C4-2B (cell line): ENCODE data around the gene PLEKHA8.
"Not testable (repeated sequence)": the region's sequence is repeated elsewhere in the genome, so short reads cannot be mapped to it uniquely, and the experiment has no call there.

Experiments used
- H3K27ac ChIP-seq: fragments of 450-650 bp; 2 replicates; pipeline ENCODE4 v1.5.1; 2017
- ZFX ChIP-seq: fragments of 450-650 bp; IDR thresholded peaks from 2 replicates; pipeline ENCODE4 v1.6.1; 2017
- TF ChIP-seq, protein P1 (sequence below): fragments of 450-650 bp; conservative IDR thresholded peaks from 2 replicates; pipeline ENCODE4 v1.5.1; 2017; ENCODE audit warnings: mild to moderate bottlenecking

The PLEKHA8 gene

DNA sequence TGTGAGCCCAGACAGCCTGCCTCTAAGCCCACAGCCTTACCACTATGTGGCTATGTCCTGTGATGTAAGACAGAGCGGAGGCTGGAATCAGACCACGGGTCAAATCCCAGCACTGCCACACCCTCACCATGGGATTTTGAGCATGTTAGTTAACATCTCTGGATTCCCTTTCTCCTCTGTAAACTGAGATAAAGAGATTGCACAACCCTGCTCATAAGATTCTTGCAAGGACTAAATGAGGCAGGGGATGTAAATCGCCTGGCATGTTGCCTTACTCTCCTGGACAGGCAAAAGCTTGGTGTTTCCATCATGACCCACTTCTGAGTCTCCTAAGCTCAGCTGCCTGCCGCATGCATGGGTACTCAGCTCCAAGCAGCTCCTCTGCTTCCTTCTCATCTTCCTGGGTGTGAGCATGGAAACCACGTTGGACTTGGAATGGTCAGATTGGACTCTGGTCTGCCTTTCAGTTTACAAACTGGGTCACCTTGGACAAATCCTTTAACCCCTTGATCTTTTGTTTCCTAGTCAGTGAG, 65.3 kb downstream of the PLEKHA8 start:
- no peak for TF ChIP-seq ZFX
- TF ChIP-seq, protein P1, sequence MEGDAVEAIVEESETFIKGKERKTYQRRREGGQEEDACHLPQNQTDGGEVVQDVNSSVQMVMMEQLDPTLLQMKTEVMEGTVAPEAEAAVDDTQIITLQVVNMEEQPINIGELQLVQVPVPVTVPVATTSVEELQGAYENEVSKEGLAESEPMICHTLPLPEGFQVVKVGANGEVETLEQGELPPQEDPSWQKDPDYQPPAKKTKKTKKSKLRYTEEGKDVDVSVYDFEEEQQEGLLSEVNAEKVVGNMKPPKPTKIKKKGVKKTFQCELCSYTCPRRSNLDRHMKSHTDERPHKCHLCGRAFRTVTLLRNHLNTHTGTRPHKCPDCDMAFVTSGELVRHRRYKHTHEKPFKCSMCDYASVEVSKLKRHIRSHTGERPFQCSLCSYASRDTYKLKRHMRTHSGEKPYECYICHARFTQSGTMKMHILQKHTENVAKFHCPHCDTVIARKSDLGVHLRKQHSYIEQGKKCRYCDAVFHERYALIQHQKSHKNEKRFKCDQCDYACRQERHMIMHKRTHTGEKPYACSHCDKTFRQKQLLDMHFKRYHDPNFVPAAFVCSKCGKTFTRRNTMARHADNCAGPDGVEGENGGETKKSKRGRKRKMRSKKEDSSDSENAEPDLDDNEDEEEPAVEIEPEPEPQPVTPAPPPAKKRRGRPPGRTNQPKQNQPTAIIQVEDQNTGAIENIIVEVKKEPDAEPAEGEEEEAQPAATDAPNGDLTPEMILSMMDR = no peak
- H3K27ac ChIP-seq = no peak overlapping the region

DNA sequence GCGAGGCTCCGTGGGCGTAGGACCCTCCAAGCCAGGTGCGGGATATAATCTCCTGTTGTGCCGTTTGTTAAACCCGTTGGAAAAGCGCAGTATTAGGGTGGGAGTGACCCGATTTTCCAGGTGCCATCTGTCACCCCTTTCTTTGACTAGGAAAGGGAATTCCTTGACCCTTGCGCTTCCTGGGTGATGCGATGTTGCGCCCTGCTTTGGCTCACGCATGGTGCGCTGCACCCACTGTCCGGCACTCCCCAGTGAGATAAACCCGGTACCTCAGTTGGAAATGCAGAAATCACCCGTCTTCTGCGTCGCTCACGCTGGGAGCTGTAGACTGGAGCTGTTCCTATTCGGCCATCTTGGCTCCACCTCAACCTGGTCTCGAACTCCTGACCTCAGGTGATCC, 70.4 kb downstream of the PLEKHA8 start:
- H3K27ac ChIP-seq = not testable (repeated sequence)

GRCh38 chr7:30102281-30102680, 74.1 kb downstream of the PLEKHA8 start:
- H3K27ac ChIP-seq = peak overlapping the region; percentile 84
- TF ChIP-seq, protein P1 = no peak
- TF ChIP-seq ZFX = no peak

GRCh38 chr7:30104157-30104556, 75.9 kb downstream of the PLEKHA8 start:
- no peak overlapping the region for H3K27ac ChIP-seq
- TF ChIP-seq, protein P1 = no peak
- no peak for TF ChIP-seq ZFX

GRCh38 chr7:30112103-30112713, 84.0 kb downstream of the PLEKHA8 start:
- TF ChIP-seq, protein P1 = no peak
- TF ChIP-seq ZFX = no peak
- no peak overlapping the region for H3K27ac ChIP-seq

DNA sequence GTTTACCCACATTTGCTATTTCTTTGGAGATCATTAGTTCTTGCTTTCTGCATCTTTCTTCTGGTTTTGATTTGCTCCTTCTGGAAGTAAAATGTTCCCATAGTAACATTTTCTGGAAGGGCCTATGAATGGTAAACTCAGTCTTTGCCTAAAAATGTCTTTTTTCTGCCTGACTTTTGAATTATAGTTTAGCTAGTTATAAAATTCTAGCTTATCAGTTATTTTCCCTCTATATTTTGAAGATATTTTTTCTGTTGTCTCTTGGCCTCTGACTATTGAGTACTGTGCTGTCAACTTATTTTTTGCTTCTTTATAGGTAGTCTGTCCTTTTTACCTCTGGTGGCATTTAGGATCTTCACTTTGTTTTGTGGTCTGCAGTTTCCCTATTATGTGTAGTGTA, 84.9 kb downstream of the PLEKHA8 start:
- TF ChIP-seq, protein P1 = no peak
- no peak for TF ChIP-seq ZFX
- H3K27ac ChIP-seq = no peak overlapping the region

DNA sequence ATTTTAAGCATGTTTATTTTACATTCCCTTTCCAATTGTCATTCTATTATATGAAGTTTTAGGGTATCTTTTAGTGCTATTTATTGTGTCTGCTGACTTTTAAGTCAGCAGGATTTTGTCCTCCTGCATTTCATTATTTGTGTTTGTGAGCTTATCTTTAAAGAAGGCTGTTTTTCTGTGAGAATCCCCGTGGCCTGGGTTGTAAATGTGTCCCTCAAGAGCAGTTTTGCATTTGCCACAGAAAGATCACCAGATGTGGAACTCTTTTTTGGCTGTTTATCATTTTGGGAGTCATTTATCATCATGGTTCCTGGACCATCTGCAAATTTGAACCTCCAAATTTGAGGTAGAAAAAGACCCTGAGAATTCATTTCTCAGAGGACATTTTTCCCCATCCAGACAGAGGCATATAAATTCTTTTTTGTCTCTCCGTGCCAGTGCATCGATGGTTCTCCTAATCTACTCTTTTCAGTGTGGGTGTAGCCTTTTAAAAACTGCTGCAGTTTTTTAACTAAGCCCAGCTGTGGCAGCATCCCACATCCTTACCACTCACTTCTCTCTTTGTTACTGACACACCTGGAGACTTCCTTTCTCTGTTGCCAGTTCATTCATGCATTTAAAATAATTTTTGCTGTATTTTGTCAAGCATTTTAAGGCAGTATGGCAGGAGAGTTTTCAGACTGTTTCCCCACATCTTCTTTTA, 86.5 kb downstream of the PLEKHA8 start:
- H3K27ac ChIP-seq = no peak overlapping the region

More for the DNA sequence above, 86.5 kb downstream of the PLEKHA8 start:
- no peak for TF ChIP-seq ZFX
- TF ChIP-seq, protein P1 = no peak
